Endothelial cell of umbilical vein (primary cell): ENCODE measurements around the gene SLC12A7.

Source experiments
- EZH2 ChIP-seq: IDR thresholded peaks from 2 replicates; pipeline ENCODE4 v1.6.1; 2012; ENCODE audit warnings: borderline replicate concordance, low read depth, mild to moderate bottlenecking, moderate library complexity, low read length, inconsistent platforms; ENCODE audit not compliant: severe bottlenecking
- JUN ChIP-seq: IDR thresholded peaks from 2 replicates; pipeline ENCODE4 v1.6.1; 2011; ENCODE audit warnings: borderline replicate concordance, low read depth; ENCODE audit not compliant: insufficient read length, insufficient read depth
- POLR2A ChIP-seq: IDR thresholded peaks from 2 replicates; pipeline ENCODE4 v1.6.1; 2012; ENCODE audit warnings: low read depth, mild to moderate bottlenecking, control low read depth, low read length
- POLR2AphosphoS5 ChIP-seq: IDR thresholded peaks from 2 replicates; pipeline ENCODE4 v1.6.1; 2012; ENCODE audit warnings: low read depth, mild to moderate bottlenecking, control low read depth, low read length, moderate library complexity; ENCODE audit not compliant: insufficient read depth
- TF ChIP-seq, protein P1 (sequence below), 2 donors: IDR thresholded peaks; 1 replicate in 1 of 2; 2 replicates in 1 of 2; pipeline ENCODE4 v1.5.1; 2011; ENCODE audit warnings: low read length in 2 of 2, mild to moderate bottlenecking in 2 of 2, moderate library complexity in 2 of 2, control low read depth in 1 of 2, inconsistent platforms in 1 of 2, low read depth in 1 of 2; ENCODE audit not compliant: insufficient read depth in 1 of 2; ENCODE audit errors: extremely low read depth in 1 of 2
- TF ChIP-seq, protein P2 (sequence below): IDR thresholded peaks from 2 replicates; pipeline ENCODE4 v1.6.1; 2011; ENCODE audit not compliant: insufficient read depth, insufficient read length

DNA sequence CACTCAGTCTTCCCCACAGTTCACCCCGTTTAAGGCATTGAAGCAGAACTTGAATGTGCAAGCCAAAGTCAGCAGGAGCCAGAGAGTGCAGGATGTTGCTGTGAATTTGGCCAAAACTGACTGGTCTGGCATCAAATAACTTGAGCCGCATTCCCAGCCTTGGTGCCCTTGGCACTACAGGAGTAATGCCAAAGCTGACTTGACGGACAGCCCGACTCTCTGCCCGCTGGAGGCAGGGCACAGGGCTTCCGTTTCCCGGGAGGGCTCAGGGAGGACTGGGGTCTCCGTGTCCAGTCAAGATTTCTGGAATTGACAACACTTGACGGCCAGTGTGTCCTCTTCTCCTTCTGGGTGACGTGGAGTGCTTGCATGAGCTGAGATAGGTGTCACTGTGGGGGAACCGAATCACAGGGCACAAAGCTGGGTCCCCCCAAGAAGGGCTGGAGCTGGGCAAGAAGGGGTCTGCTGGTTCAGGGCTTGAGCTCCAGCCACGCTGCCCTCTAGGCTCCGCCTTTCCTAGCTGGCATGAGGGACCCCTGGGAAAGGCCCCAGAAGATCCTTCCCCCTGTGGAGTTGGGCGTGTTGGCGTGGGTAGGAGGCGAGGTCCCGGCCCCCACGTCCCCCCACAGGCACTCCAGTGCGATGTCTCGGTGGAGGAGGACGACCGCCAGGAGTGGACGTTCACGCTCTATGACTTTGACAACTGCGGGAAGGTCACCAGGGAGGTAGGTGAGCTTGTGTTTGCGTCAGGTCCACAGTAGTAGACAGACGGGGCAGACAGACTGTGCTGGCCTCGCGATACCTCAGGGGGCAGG is 78.0 kb downstream of the SLC12A7 start:
- TF ChIP-seq POLR2AphosphoS5 (no peak), EZH2 (no peak), POLR2A (no peak), JUN (no peak)
- TF ChIP-seq, protein P1, sequence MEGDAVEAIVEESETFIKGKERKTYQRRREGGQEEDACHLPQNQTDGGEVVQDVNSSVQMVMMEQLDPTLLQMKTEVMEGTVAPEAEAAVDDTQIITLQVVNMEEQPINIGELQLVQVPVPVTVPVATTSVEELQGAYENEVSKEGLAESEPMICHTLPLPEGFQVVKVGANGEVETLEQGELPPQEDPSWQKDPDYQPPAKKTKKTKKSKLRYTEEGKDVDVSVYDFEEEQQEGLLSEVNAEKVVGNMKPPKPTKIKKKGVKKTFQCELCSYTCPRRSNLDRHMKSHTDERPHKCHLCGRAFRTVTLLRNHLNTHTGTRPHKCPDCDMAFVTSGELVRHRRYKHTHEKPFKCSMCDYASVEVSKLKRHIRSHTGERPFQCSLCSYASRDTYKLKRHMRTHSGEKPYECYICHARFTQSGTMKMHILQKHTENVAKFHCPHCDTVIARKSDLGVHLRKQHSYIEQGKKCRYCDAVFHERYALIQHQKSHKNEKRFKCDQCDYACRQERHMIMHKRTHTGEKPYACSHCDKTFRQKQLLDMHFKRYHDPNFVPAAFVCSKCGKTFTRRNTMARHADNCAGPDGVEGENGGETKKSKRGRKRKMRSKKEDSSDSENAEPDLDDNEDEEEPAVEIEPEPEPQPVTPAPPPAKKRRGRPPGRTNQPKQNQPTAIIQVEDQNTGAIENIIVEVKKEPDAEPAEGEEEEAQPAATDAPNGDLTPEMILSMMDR (IDR thresholded peaks at IDR 0.05; ENCODE audit: extremely low read depth in 1 of 2, insufficient read depth in 1 of 2, low read depth in 1 of 2, low read length in 2 of 2), result no peak
- TF ChIP-seq, protein P2, sequence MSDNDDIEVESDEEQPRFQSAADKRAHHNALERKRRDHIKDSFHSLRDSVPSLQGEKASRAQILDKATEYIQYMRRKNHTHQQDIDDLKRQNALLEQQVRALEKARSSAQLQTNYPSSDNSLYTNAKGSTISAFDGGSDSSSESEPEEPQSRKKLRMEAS, result no peak
